A673 (cell line): ENCODE data around the gene CRTAP. TPM values are rescaled to one million over a fixed set of nuclear protein-coding genes. Genes with fewer than 3 reads are reported as not detected.

Experiments used
- BruUV-seq: library from RNA; stranded (reverse); fragments of 400-500 nt; replicated peaks from 2 replicates; lab custom pipeline; 2021; lab: Mats Ljungman, UMichigan
- CTCF ChIA-PET: fragments of 300-600 bp; sonication (Branson Sonifier 250); formaldehyde crosslinking; loops from one replicate; lab custom pipeline; 2022; ENCODE audit warnings: antibody characterized with exemption; lab: Charles Lee
- POLR2A ChIA-PET: fragments of 300-600 bp; sonication (Branson Sonifier 250); formaldehyde crosslinking; loops from one replicate; lab custom pipeline; 2022; ENCODE audit warnings: antibody characterized with exemption; ENCODE audit not compliant: low non-redundant PET; lab: Charles Lee
- DNase-seq: peaks from one replicate; pipeline ENCODE4 v3.0.0-alpha.2; 2015; ENCODE audit warnings: low spot score
- H3K27ac ChIP-seq: fragments of 200-600 bp; sonication (generic); 2 replicates; pipeline ENCODE4 v1.5.1; 2016; ENCODE audit warnings: mixed run types, low read depth, mild to moderate bottlenecking, mixed read lengths, antibody characterized with exemption, low read length; ENCODE audit not compliant: poor library complexity, severe bottlenecking
- H3K27me3 ChIP-seq: fragments of 200-600 bp; sonication (generic); replicated peaks from 2 replicates; pipeline ENCODE4 v1.6.1; 2017; ENCODE audit warnings: mixed run types, low read depth, mild to moderate bottlenecking, mixed read lengths, antibody characterized with exemption, low read length; ENCODE audit not compliant: insufficient read depth, poor library complexity
- H3K36me3 ChIP-seq: fragments of 200-600 bp; sonication (generic); 2 replicates; pipeline ENCODE4 v1.6.1; 2016; ENCODE audit warnings: mixed run types, mild to moderate bottlenecking, mixed read lengths, antibody characterized with exemption, low read length; ENCODE audit not compliant: insufficient read depth, poor library complexity, severe bottlenecking
- H3K4me1 ChIP-seq: fragments of 200-600 bp; sonication (generic); 2 replicates; pipeline ENCODE4 v1.6.1; 2017; ENCODE audit warnings: mixed run types, mild to moderate bottlenecking, mixed read lengths, antibody characterized with exemption, low read length; ENCODE audit not compliant: insufficient read depth, poor library complexity, severe bottlenecking
- H3K4me3 ChIP-seq: fragments of 200-600 bp; sonication (generic); 2 replicates; pipeline ENCODE4 v1.5.1; 2016; ENCODE audit warnings: low read depth, mixed run types, mild to moderate bottlenecking, mixed read lengths, low read length; ENCODE audit not compliant: poor library complexity, severe bottlenecking
- H3K9me3 ChIP-seq: fragments of 200-600 bp; sonication (generic); 2 replicates; pipeline ENCODE4 v1.6.1; 2016; ENCODE audit warnings: mixed run types, low read depth, mild to moderate bottlenecking, mixed read lengths, antibody characterized with exemption, low read length; ENCODE audit not compliant: poor library complexity, severe bottlenecking
- EZH2 ChIP-seq: fragments of 200-600 bp; sonication (generic); IDR thresholded peaks from 2 replicates; pipeline ENCODE4 v1.6.1; 2017; ENCODE audit warnings: borderline replicate concordance, low read depth, mild to moderate bottlenecking, mixed read lengths, antibody characterized with exemption, low read length; ENCODE audit not compliant: poor library complexity, severe bottlenecking
- intact Hi-C: fragments of 100-400 bp; cut with micrococcal nuclease; formaldehyde crosslinking; loops from one replicate; pipeline ENCODE4 v1.10.0; 2022; ENCODE audit not compliant: unreplicated experiment
- total RNA-seq: library from RNA; stranded (reverse); gene quantifications from 2 replicates; pipeline ENCODE4 v1.2.3, GENCODE V29; 2021
- TF ChIP-seq, protein P1 (sequence below): fragments of 300-800, 200-600 bp; sonication (generic); conservative IDR thresholded peaks from 2 replicates; pipeline ENCODE4 v1.5.1; 2017; ENCODE audit warnings: low read depth, mild to moderate bottlenecking, antibody characterized with exemption, low read length, moderate library complexity, mixed read lengths

CRTAP gene
- total RNA-seq, 1 experiment from 2014 or later = 114 TPM

GRCh38 chr3:33099109-33099645, 14.6 kb upstream of the CRTAP start:
- Histone ChIP-seq H3K4me1 (peaks cover 9% of the 10 kb centered on the region), H3K36me3 (no peaks in the 10 kb centered on the region), H3K4me3 (no peak overlapping the region), H3K27ac (no peak overlapping the region), H3K9me3 (no peaks in the 10 kb centered on the region), H3K27me3 (no peaks in the 10 kb centered on the region)
- TF ChIP-seq, protein P1, sequence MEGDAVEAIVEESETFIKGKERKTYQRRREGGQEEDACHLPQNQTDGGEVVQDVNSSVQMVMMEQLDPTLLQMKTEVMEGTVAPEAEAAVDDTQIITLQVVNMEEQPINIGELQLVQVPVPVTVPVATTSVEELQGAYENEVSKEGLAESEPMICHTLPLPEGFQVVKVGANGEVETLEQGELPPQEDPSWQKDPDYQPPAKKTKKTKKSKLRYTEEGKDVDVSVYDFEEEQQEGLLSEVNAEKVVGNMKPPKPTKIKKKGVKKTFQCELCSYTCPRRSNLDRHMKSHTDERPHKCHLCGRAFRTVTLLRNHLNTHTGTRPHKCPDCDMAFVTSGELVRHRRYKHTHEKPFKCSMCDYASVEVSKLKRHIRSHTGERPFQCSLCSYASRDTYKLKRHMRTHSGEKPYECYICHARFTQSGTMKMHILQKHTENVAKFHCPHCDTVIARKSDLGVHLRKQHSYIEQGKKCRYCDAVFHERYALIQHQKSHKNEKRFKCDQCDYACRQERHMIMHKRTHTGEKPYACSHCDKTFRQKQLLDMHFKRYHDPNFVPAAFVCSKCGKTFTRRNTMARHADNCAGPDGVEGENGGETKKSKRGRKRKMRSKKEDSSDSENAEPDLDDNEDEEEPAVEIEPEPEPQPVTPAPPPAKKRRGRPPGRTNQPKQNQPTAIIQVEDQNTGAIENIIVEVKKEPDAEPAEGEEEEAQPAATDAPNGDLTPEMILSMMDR = no peak
- no peak for TF ChIP-seq EZH2
- BruUV-seq = no TSS peak
- no peak for DNase-seq
- POLR2A ChIA-PET = no interaction called here
- CTCF ChIA-PET = no interaction called here
- intact Hi-C loops = no loop called here

- Histone ChIP-seq H3K4me1 (peaks cover 4% of the 10 kb centered on the region), H3K36me3 (no peaks in the 10 kb centered on the region), H3K27me3 (no peaks in the 10 kb centered on the region), H3K4me3 (no peak overlapping the region), H3K9me3 (no peaks in the 10 kb centered on the region), H3K27ac (no peak overlapping the region)
- ChIA-PET CTCF (no interaction called here), POLR2A (no interaction called here)
- no peak for TF ChIP-seq EZH2
- TF ChIP-seq, protein P1 = no peak
- BruUV-seq = no TSS peak
- intact Hi-C loops = no loop called here
- DNase-seq = no peak
Observed at GRCh38 chr3:33099701-33100100, 14.1 kb upstream of the CRTAP start.

- BruUV-seq = no TSS peak
Observed at GRCh38 chr3:33100229-33100628, 13.6 kb upstream of the CRTAP start.

More at GRCh38 chr3:33100229-33100628, 13.6 kb upstream of the CRTAP start:
- Histone ChIP-seq H3K4me3 (no peak overlapping the region), H3K27me3 (no peaks in the 10 kb centered on the region), H3K4me1 (peaks cover 4% of the 10 kb centered on the region), H3K27ac (no peak overlapping the region), H3K9me3 (no peaks in the 10 kb centered on the region), H3K36me3 (no peaks in the 10 kb centered on the region)
- intact Hi-C loops = no loop called here
- TF ChIP-seq EZH2 = no peak
- TF ChIP-seq, protein P1 = no peak
- no peak for DNase-seq
- POLR2A ChIA-PET = no interaction called here
- CTCF ChIA-PET = no interaction called here
